Putamen (tissue), 1 donor: Measurements from ENCODE around the gene TCP11.

ENCODE experiments used
- DNase-seq: peaks from one replicate; pipeline ENCODE4 v3.0.0-alpha.2; 2016; ENCODE audit warnings: low spot score

TCP11 gene

GRCh38 chr6:35080821-35081425 lies 60.2 kb downstream of the TCP11 start:
- no peak for DNase-seq

- no peak for DNase-seq
These were observed 61.0 kb downstream of the TCP11 start for GRCh38 chr6:35080016-35080680.

GRCh38 chr6:35079311-35080000 lies 61.7 kb downstream of the TCP11 start:
- DNase-seq: no peak

- DNase-seq: no peak
These were observed 62.2 kb downstream of the TCP11 start for GRCh38 chr6:35078896-35079295.

- DNase-seq: no peak
These were observed 62.8 kb downstream of the TCP11 start for GRCh38 chr6:35078226-35078850.

GRCh38 chr6:35077713-35078105 lies 63.4 kb downstream of the TCP11 start:
- DNase-seq: no peak

GRCh38 chr6:35076997-35077712 lies 64.0 kb downstream of the TCP11 start:
- no peak for DNase-seq

GRCh38 chr6:35073766-35074471 lies 67.2 kb downstream of the TCP11 start:
- no peak for DNase-seq

- no peak for DNase-seq
These were observed 67.9 kb downstream of the TCP11 start for GRCh38 chr6:35073211-35073610.

- DNase-seq: no peak
These were observed 68.5 kb downstream of the TCP11 start for GRCh38 chr6:35072698-35073055.

GRCh38 chr6:35072051-35072697 lies 69.0 kb downstream of the TCP11 start:
- DNase-seq: no peak

GRCh38 chr6:35071347-35071994 lies 69.7 kb downstream of the TCP11 start:
- DNase-seq: no peak

GRCh38 chr6:35070111-35070510 lies 71.0 kb downstream of the TCP11 start:
- no peak for DNase-seq

- DNase-seq: no peak
These were observed 71.9 kb downstream of the TCP11 start for GRCh38 chr6:35069262-35069661.

GRCh38 chr6:35068644-35069043 lies 72.5 kb downstream of the TCP11 start:
- no peak for DNase-seq

- no peak for DNase-seq
These were observed 72.9 kb downstream of the TCP11 start for GRCh38 chr6:35068206-35068605.
